GM19035 (cell line): ENCODE data around the gene TMEM135.
"Not testable (repeated sequence)": the region's sequence is repeated elsewhere in the genome, so short reads cannot be mapped to it uniquely, and the experiment has no call there.

Experiments used
- ATAC-seq: cut with Tn5 transposase; IDR thresholded peaks from one replicate; pipeline ENCODE4 v1.9.1; 2021; ENCODE audit not compliant: unreplicated experiment

The TMEM135 gene

GRCh38 chr11:87254562-87254961 is 216.8 kb downstream of the TMEM135 start:
- no peak for ATAC-seq

- ATAC-seq, result no peak
These were observed 217.9 kb downstream of the TMEM135 start for GRCh38 chr11:87255589-87255988.

GRCh38 chr11:87256694-87257340 is 219.1 kb downstream of the TMEM135 start:
- no peak for ATAC-seq

GRCh38 chr11:87258171-87258833 is 220.6 kb downstream of the TMEM135 start:
- ATAC-seq, result no peak

GRCh38 chr11:87259736-87260135 is 222.0 kb downstream of the TMEM135 start:
- ATAC-seq, result no peak

GRCh38 chr11:87260811-87261210 is 223.1 kb downstream of the TMEM135 start:
- no peak for ATAC-seq

- no peak for ATAC-seq
These were observed 225.6 kb downstream of the TMEM135 start for GRCh38 chr11:87263264-87263838.

GRCh38 chr11:87263979-87264378 is 226.2 kb downstream of the TMEM135 start:
- ATAC-seq, result no peak

GRCh38 chr11:87265132-87265531 is 227.4 kb downstream of the TMEM135 start:
- no peak for ATAC-seq

GRCh38 chr11:87265979-87266378 is 228.2 kb downstream of the TMEM135 start:
- ATAC-seq, result no peak

- no peak for ATAC-seq
These were observed 229.0 kb downstream of the TMEM135 start for GRCh38 chr11:87266751-87267150.

GRCh38 chr11:87271951-87272350 is 234.2 kb downstream of the TMEM135 start:
- ATAC-seq, result not testable (repeated sequence)

GRCh38 chr11:87275176-87275575 is 237.4 kb downstream of the TMEM135 start:
- ATAC-seq, result no peak

- no peak for ATAC-seq
These were observed 242.4 kb downstream of the TMEM135 start for GRCh38 chr11:87280143-87280542.

- no peak for ATAC-seq
These were observed 243.8 kb downstream of the TMEM135 start for GRCh38 chr11:87281496-87281895.

- no peak for ATAC-seq
These were observed 246.6 kb downstream of the TMEM135 start for GRCh38 chr11:87284306-87284705.

GRCh38 chr11:87285674-87286073 is 247.9 kb downstream of the TMEM135 start:
- not testable (repeated sequence) for ATAC-seq

GRCh38 chr11:87286338-87286737 is 248.6 kb downstream of the TMEM135 start:
- ATAC-seq, result no peak

GRCh38 chr11:87290304-87290922 is 252.7 kb downstream of the TMEM135 start:
- no peak for ATAC-seq

GRCh38 chr11:87292598-87292997 is 254.9 kb downstream of the TMEM135 start:
- ATAC-seq, result no peak

GRCh38 chr11:87295237-87295636 is 257.5 kb downstream of the TMEM135 start:
- no peak for ATAC-seq

GRCh38 chr11:87296627-87297026 is 258.9 kb downstream of the TMEM135 start:
- ATAC-seq, result no peak
